Measurements from ENCODE around the gene COX6A2. TPM values are rescaled to one million over a fixed set of nuclear protein-coding genes. Genes with fewer than 3 reads are reported as not detected.

COX6A2 gene
- total and polyA plus RNA-seq, 2 donors (not counting 3 experiments of a cell fraction or from before 2014, with no cell fraction given), result not detected

DNA sequence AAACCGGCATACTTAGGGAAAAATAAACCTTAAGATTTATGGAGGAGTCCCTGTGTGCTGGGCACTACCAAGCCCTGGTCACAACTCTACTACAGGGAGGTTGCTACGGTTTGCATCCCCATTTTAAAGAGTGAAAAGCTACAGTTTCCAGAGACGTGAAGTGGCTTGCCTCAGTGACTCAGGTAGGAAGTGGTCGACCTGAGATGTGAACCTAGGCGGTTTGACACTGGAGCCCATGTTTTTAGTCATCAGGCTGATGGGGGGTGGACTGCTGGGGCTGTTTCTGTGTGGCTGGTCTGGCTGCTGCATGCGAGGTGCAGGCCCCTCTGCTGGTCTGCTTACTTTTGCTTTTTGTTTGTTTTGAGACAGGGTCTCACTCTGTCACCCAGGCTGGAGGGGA lies 6.6 kb downstream of the COX6A2 start:
- no peaks in the 10 kb centered on the region for H3K4me1 ChIP-seq (ENCODE audit: control insufficient read depth, extremely low read depth, insufficient read depth, low read length)
- ChIA-PET POLR2A (interaction anchor here (0.6 kb wide), 1 partner anchor 105 kb away, joined by 3 read pairs; no protein-coding TSS in a partner anchor), CTCF (interaction anchor here (1.3 kb wide), 1 partner anchor 21 kb away, joined by 5 read pairs; the partner anchor contains the start of gene ZNF843)
- no peaks in the 10 kb centered on the region for H3K36me3 ChIP-seq (ENCODE audit: control insufficient read depth in 2 of 2, extremely low read depth in 1 of 2, insufficient read depth in 2 of 2, low read length in 2 of 2)
- dilution Hi-C loops (cut with MboI; ENCODE audit: extremely low pct_ligation_motif_present, low sequenced_read_pairs) (no loop called here), intact Hi-C loops (cut with micrococcal nuclease) (no loop called here)
- H3K79me2 ChIP-seq (ENCODE audit: control insufficient read depth, insufficient read depth, low read length), result no peaks in the 10 kb centered on the region
- no peaks in the 10 kb centered on the region for H3K9me1 ChIP-seq (replicated peaks; ENCODE audit: control insufficient read depth, extremely low read depth, insufficient read depth, low read length)
- no peak overlapping the region for H2AFZ ChIP-seq (ENCODE audit: low read depth, low read length)
- no peak for DNase-seq (ENCODE audit: low read depth, low spot score)
- TF ChIP-seq POLR2AphosphoS5 (IDR thresholded peaks at IDR 0.05; ENCODE audit: insufficient read depth, low read depth, low read length) (no peak), POLR2A (IDR thresholded peaks at IDR 0.05; ENCODE audit: low read depth, low read length) (no peak), MAX (IDR thresholded peaks at IDR 0.05; ENCODE audit: insufficient read depth, insufficient read length) (no peak), EZH2 (IDR thresholded peaks at IDR 0.05; ENCODE audit: borderline replicate concordance, low read depth, low read length, severe bottlenecking) (no peak), GATA2 (IDR thresholded peaks at IDR 0.05; ENCODE audit: insufficient read depth, insufficient read length, low read depth, low read length) (no peak), FOS (IDR thresholded peaks at IDR 0.05; ENCODE audit: borderline replicate concordance, insufficient read depth, low read length) (no peak), CTCF (IDR thresholded peaks at IDR 0.05; ENCODE audit: extremely low read depth in 1 of 2, insufficient read depth in 1 of 2, low read depth in 1 of 2, low read length in 2 of 2) (no peak), MYC (IDR thresholded peaks at IDR 0.05; ENCODE audit: low read depth, low read length) (no peak), JUN (IDR thresholded peaks at IDR 0.05; ENCODE audit: borderline replicate concordance, insufficient read depth, insufficient read length, low read depth) (no peak)
- BruUV-seq (replicated peaks), result no TSS peak
- no peaks in the 10 kb centered on the region for H3K27me3 ChIP-seq (ENCODE audit: control insufficient read depth in 2 of 2, insufficient read depth in 2 of 2, low read length in 2 of 2)
- H3K9me3 ChIP-seq (replicated peaks; ENCODE audit: control insufficient read depth, insufficient read depth, low read length), result no peaks in the 10 kb centered on the region
- no peak overlapping the region for H3K27ac ChIP-seq (ENCODE audit: insufficient read depth, low read depth, low read length)
- FAIRE-seq, result no peak
- no peak overlapping the region for H3K4me3 ChIP-seq (replicated peaks in 1 of 3; ENCODE audit: insufficient read depth in 1 of 3, low read depth in 1 of 3, low read length in 3 of 3)
- no peak overlapping the region for H3K9ac ChIP-seq (replicated peaks; ENCODE audit: extremely low read depth, insufficient read depth, low read length)
- no peaks in the 10 kb centered on the region for H4K20me1 ChIP-seq (replicated peaks; ENCODE audit: control insufficient read depth, extremely low read depth, insufficient read depth, low read length)
- H3K4me2 ChIP-seq (ENCODE audit: insufficient read depth, low read length), result no peak overlapping the region
